A549 treated with AZD9567 at 1 μM for 4 hours (cell line): Measurements from ENCODE around the gene TNPO2. TPM values are rescaled to one million over a fixed set of nuclear protein-coding genes. Genes with fewer than 3 reads are reported as not detected.

Experiments used
- total RNA-seq: library from RNA; stranded (reverse); fragments of 200-300 nt; extraction: Qiagen RNA extraction; gene quantifications from 5 replicates; pipeline ENCODE4 v1.2.3, GENCODE V29; 2022; ENCODE audit not compliant: insufficient read depth

TNPO2 gene
- total RNA-seq: 31.3 to 35.3 TPM (median 33.6 TPM) in 5 replicates

GRCh38 chr19:12723641-12724426 is at the start of gene TNPO2:
Gene TNPO2 (minus strand): TSS chr19:12723932. CDS start chr19:12720977, 2,955 bp downstream.

GRCh38 chr19:12751635-12752034 is 27.9 kb upstream of the TNPO2 start, which contains the start of gene BEST2:
Gene BEST2 (plus strand): TSS chr19:12751791. CDS start chr19:12752593, 802 bp downstream.

GRCh38 chr19:12736995-12737834 is 13.5 kb upstream of the TNPO2 start, which contains the start of gene GET3:
Gene GET3 (plus strand): TSS chr19:12737497. CDS start chr19:12737506, 9 bp downstream.

GRCh38 chr19:12696366-12697335 is 27.1 kb downstream of the TNPO2 start, which contains the start of gene FBXW9:
Gene FBXW9 (minus strand): TSS chr19:12696631. CDS start chr19:12696581, 50 bp downstream.

GRCh38 chr19:12687496-12688196 is 36.1 kb downstream of the TNPO2 start, which contains the start of gene GNG14:
Gene GNG14 (plus strand): TSS chr19:12687998. CDS start chr19:12688049, 51 bp downstream.

GRCh38 chr19:12681074-12681987 is 42.4 kb downstream of the TNPO2 start, which contains the start of gene DHPS:
Gene DHPS (minus strand): TSS chr19:12681880. CDS start chr19:12681766, 114 bp downstream.

GRCh38 chr19:12666265-12667048 is 57.3 kb downstream of the TNPO2 start, which contains the start of the genes MAN2B1 and WDR83:
Gene MAN2B1 (minus strand): TSS chr19:12666742. CDS start chr19:12666701, 41 bp downstream.
Gene WDR83 (plus strand): TSS chr19:12666807. CDS start chr19:12669791, 2,984 bp downstream.

Other genes with a start within 250 kb of the TNPO2 start
- gene ZNF709, start 239.1 kb downstream of the TNPO2 start, total RNA-seq: not detected in 5 replicates
- 1.8 to 2.4 TPM (median 2.1 TPM) in 5 replicates for gene ZNF564, start 172.4 kb downstream of the TNPO2 start, total RNA-seq
- 0.54 to 3.3 TPM (median 0.66 TPM) in 5 replicates for gene ZNF490, start 113.1 kb downstream of the TNPO2 start, total RNA-seq
- gene ZNF791, start 113.0 kb downstream of the TNPO2 start, total RNA-seq: 4.5 to 11.0 TPM (median 5.7 TPM) in 5 replicates
- 19.1 to 30.7 TPM (median 22.0 TPM) in 5 replicates for gene MAN2B1, start 57.2 kb downstream of the TNPO2 start, total RNA-seq
- gene WDR83, start 57.1 kb downstream of the TNPO2 start, total RNA-seq: 8.4 to 11.5 TPM (median 10.0 TPM) in 5 replicates
- 29.7 to 49.1 TPM (median 48.2 TPM) in 5 replicates for gene DHPS, start 42.1 kb downstream of the TNPO2 start, total RNA-seq
- gene GNG14, start 35.9 kb downstream of the TNPO2 start, total RNA-seq: not detected in 5 replicates
- 11.4 to 14.6 TPM (median 13.9 TPM) in 5 replicates for gene FBXW9, start 27.3 kb downstream of the TNPO2 start, total RNA-seq
- 118 to 201 TPM (median 193 TPM) in 5 replicates for gene TRIR, start 10.8 kb upstream of the TNPO2 start, total RNA-seq
- 83.8 to 103 TPM (median 99.2 TPM) in 5 replicates for gene GET3, start 13.6 kb upstream of the TNPO2 start, total RNA-seq
- gene BEST2, start 27.9 kb upstream of the TNPO2 start, total RNA-seq: 0.59 to 1.0 TPM (median 0.79 TPM) in 4 of 5 replicates, not detected in the other
- gene HOOK2, start 51.6 kb upstream of the TNPO2 start, total RNA-seq: 9.8 to 14.0 TPM (median 12.8 TPM) in 5 replicates
- 110 to 185 TPM (median 160 TPM) in 5 replicates for gene JUNB, start 67.6 kb upstream of the TNPO2 start, total RNA-seq
- gene PRDX2, start 77.9 kb upstream of the TNPO2 start, total RNA-seq: 0.47 to 0.91 TPM (median 0.66 TPM) in 4 of 5 replicates, not detected in the other
- 9.1 to 13.7 TPM (median 11.8 TPM) in 4 of 5 replicates, not detected in the other for gene THSD8, start 78.1 kb upstream of the TNPO2 start, total RNA-seq
- gene RNASEH2A, start 82.7 kb upstream of the TNPO2 start, total RNA-seq: 39.4 to 50.4 TPM (median 46.8 TPM) in 5 replicates
- 0.08 to 0.09 TPM in 2 of 5 replicates, not detected in the others for gene RTBDN, start 110.6 kb upstream of the TNPO2 start, total RNA-seq
- gene MAST1, start 114.6 kb upstream of the TNPO2 start, total RNA-seq: 1.5 to 7.0 TPM (median 1.7 TPM) in 5 replicates
- gene DNASE2, start 157.5 kb upstream of the TNPO2 start, total RNA-seq: 28.6 to 36.5 TPM (median 29.7 TPM) in 5 replicates
- 0.05 to 0.07 TPM in 2 of 5 replicates, not detected in the others for gene KLF1, start 163.3 kb upstream of the TNPO2 start, total RNA-seq
- 9.2 to 21.4 TPM (median 9.9 TPM) in 5 replicates for gene GCDH, start 167.2 kb upstream of the TNPO2 start, total RNA-seq
- 0.25 to 1.8 TPM (median 0.42 TPM) in 5 replicates for gene SYCE2, start 195.4 kb upstream of the TNPO2 start, total RNA-seq
- 60.5 to 80.0 TPM (median 74.4 TPM) in 5 replicates for gene FARSA, start 209.8 kb upstream of the TNPO2 start, total RNA-seq
- 481 to 566 TPM (median 518 TPM) in 5 replicates for gene CALR, start 214.7 kb upstream of the TNPO2 start, total RNA-seq
- 73.1 to 82.3 TPM (median 81.9 TPM) in 5 replicates for gene RAD23A, start 221.9 kb upstream of the TNPO2 start, total RNA-seq
- gene GADD45GIP1, start 233.3 kb upstream of the TNPO2 start, total RNA-seq: 20.6 to 55.7 TPM (median 51.6 TPM) in 5 replicates
- gene DAND5, start 245.6 kb upstream of the TNPO2 start, total RNA-seq: 0.03 to 0.07 TPM (median 0.06 TPM) in 3 of 5 replicates, not detected in the others